Calu3 (cell line): ENCODE results near the gene SYNM. TPM values are rescaled to one million over a fixed set of nuclear protein-coding genes. Genes with fewer than 3 reads are reported as not detected.

Experiments used
- BruUV-seq: library from RNA; stranded (reverse); fragments of 400-500 nt; replicated peaks from 2 replicates; lab custom pipeline; 2021; lab: Mats Ljungman, UMichigan
- CTCF ChIA-PET: fragments of 300-600 bp; sonication (Branson Sonifier 250); formaldehyde crosslinking; loops from one replicate; lab custom pipeline; 2022; ENCODE audit warnings: antibody characterized with exemption; lab: Charles Lee
- DNase-seq: peaks from one replicate; pipeline ENCODE4 v3.0.0; 2022
- H3K27ac Mint-ChIP-seq: one replicate; pipeline ENCODE4 v1.8.0; 2022; ENCODE audit warnings: mixed read lengths; ENCODE audit not compliant: unreplicated experiment
- H3K27me3 Mint-ChIP-seq: one replicate; pipeline ENCODE4 v1.8.0; 2022; ENCODE audit warnings: mixed read lengths; ENCODE audit not compliant: unreplicated experiment
- H3K36me3 Mint-ChIP-seq: one replicate; pipeline ENCODE4 v1.8.0; 2022; ENCODE audit warnings: mild to moderate bottlenecking, moderate library complexity, mixed read lengths; ENCODE audit not compliant: insufficient read depth, unreplicated experiment
- H3K4me1 Mint-ChIP-seq: one replicate; pipeline ENCODE4 v1.8.0; 2022; ENCODE audit warnings: mild to moderate bottlenecking, low read depth, mixed read lengths; ENCODE audit not compliant: unreplicated experiment
- H3K4me3 Mint-ChIP-seq: one replicate; pipeline ENCODE4 v1.8.0; 2022; ENCODE audit warnings: mild to moderate bottlenecking, low read depth, moderate library complexity, mixed read lengths; ENCODE audit not compliant: unreplicated experiment
- H3K9me3 Mint-ChIP-seq: one replicate; pipeline ENCODE4 v1.8.0; 2022; ENCODE audit warnings: low read depth, mixed read lengths; ENCODE audit not compliant: unreplicated experiment
- CTCF ChIP-seq: fragments of 200-600 bp; IDR thresholded peaks from one replicate; pipeline ENCODE4 v1.8.0; 2022; ENCODE audit warnings: antibody characterized with exemption; ENCODE audit not compliant: unreplicated experiment
- intact Hi-C: fragments of 100-400 bp; cut with micrococcal nuclease; formaldehyde crosslinking; loops from one replicate; pipeline ENCODE4 v1.10.0; 2022; ENCODE audit not compliant: unreplicated experiment
- total RNA-seq: library from RNA; stranded (reverse); gene quantifications from 2 replicates; pipeline ENCODE4 v1.2.3, GENCODE V29; 2022

Gene SYNM
- total RNA-seq, 1 experiment from 2014 or later: 7.8 TPM

DNA sequence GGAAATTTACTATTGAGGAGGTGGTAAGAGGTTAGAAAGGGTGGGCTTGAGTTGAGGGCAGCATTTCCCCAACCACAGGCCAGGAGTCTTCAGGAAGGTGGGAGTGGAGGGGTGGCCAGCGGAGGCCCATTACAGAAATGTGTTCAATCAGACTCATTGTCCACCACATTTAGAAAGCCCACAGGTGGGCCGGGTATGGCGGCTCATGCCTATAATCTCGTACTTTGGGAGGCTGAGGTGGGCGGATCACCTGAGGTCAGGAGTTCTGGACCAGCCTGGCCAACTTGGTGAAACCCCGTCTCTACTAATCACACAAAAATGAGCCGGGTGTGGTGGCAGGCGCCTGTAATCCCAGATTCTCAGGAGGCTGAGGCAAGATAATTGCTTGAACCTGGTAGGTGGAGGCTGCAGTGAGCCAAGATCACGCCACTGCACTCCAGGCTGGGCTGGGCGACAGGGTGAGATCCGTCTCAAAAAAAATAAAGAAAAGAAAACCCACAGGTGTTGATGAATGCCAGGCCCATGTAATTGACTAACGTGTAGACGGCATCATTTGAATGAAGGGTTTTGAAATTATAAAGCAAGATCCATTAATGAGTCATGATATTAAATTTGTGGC lies 12.2 kb upstream of the SYNM start:
- Mint-ChIP-seq H3K36me3 (no peaks in the 10 kb centered on the region), H3K27me3 (peaks cover 71% of the 10 kb centered on the region), H3K4me3 (no peak overlapping the region), H3K27ac (no peak overlapping the region), H3K9me3 (no peaks in the 10 kb centered on the region), H3K4me1 (no peaks in the 10 kb centered on the region)
- CTCF ChIA-PET: no interaction called here
- intact Hi-C loops: no loop called here
- TF ChIP-seq CTCF: no peak
- BruUV-seq: no TSS peak
- no peak for DNase-seq

DNA sequence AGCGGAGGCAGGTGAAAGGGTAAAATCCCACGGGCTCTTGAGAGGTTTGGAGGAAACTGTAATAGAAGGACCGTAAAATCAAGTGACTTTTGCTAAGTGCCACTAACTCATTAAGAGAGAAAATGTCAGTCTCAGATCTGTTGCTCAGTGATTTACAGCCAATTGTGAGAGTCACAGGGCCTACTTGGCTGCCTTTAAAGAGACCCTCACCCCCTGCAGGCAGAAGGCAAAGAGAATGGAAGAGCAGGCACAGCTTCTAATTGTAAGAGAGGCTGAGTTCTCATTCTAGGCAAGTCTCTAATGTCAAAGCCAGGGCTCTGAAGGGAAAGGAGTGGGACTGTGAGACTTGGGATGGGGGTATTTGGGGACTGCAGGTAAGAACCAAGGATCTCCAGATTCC lies 9.3 kb upstream of the SYNM start:
- BruUV-seq: no TSS peak
- Mint-ChIP-seq H3K27me3 (peaks cover 71% of the 10 kb centered on the region), H3K36me3 (no peaks in the 10 kb centered on the region), H3K27ac (no peak overlapping the region), H3K9me3 (no peaks in the 10 kb centered on the region), H3K4me1 (peaks cover 8% of the 10 kb centered on the region), H3K4me3 (no peak overlapping the region)
- DNase-seq: no peak
- CTCF ChIA-PET: no interaction called here
- TF ChIP-seq CTCF: no peak
- intact Hi-C loops: no loop called here

GRCh38 chr15:99096173-99096893 lies 8.5 kb upstream of the SYNM start:
- H3K27me3 Mint-ChIP-seq: peaks cover 70% of the 10 kb centered on the region
- CTCF ChIA-PET: no interaction called here
- no peak overlapping the region for H3K27ac Mint-ChIP-seq
- no TSS peak for BruUV-seq
- no peaks in the 10 kb centered on the region for H3K36me3 Mint-ChIP-seq
- peaks cover 8% of the 10 kb centered on the region for H3K4me1 Mint-ChIP-seq
- intact Hi-C loops: no loop called here
- no peak overlapping the region for H3K4me3 Mint-ChIP-seq
- no peak for DNase-seq
- no peak for TF ChIP-seq CTCF
- no peaks in the 10 kb centered on the region for H3K9me3 Mint-ChIP-seq

GRCh38 chr15:99096894-99097426 lies 7.9 kb upstream of the SYNM start:
- Mint-ChIP-seq H3K4me3 (no peak overlapping the region), H3K27me3 (peaks cover 77% of the 10 kb centered on the region)

More at GRCh38 chr15:99096894-99097426, 7.9 kb upstream of the SYNM start:
- BruUV-seq: no TSS peak
- H3K9me3 Mint-ChIP-seq: no peaks in the 10 kb centered on the region
- H3K36me3 Mint-ChIP-seq: no peaks in the 10 kb centered on the region
- CTCF ChIA-PET: no interaction called here
- intact Hi-C loops: no loop called here
- DNase-seq: no peak
- TF ChIP-seq CTCF: no peak
- no peak overlapping the region for H3K27ac Mint-ChIP-seq
- peaks cover 8% of the 10 kb centered on the region for H3K4me1 Mint-ChIP-seq
